HFF-Myc (cell line): ENCODE measurements around the gene HTT.

Experiments
- DNase-seq: peaks from one replicate; pipeline ENCODE4 v3.0.0-alpha.2; 2011; ENCODE audit warnings: low read depth; ENCODE audit errors: extremely low read depth
- H3K4me3 ChIP-seq: replicated peaks from 2 replicates; pipeline ENCODE4 v1.5.1; 2011; ENCODE audit warnings: low read depth, mild to moderate bottlenecking, control low read depth, low read length
- TF ChIP-seq, protein P1 (sequence below): IDR thresholded peaks from 2 replicates; pipeline ENCODE4 v1.5.1; 2012; ENCODE audit warnings: mild to moderate bottlenecking, low read depth, low read length, control low read depth; ENCODE audit errors: missing control alignments

HTT gene

DNA sequence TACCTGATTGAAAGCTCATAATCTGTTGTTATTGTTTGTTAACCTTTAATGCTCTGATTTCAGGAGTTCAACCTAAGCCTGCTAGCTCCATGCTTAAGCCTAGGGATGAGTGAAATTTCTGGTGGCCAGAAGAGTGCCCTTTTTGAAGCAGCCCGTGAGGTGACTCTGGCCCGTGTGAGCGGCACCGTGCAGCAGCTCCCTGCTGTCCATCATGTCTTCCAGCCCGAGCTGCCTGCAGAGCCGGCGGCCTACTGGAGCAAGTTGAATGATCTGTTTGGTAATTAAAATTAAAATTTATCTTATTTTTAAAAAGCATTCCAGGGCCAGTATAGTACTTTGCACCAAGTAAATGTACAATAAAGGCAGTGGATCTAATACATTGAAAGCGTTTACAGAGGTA is 137.4 kb downstream of the HTT start:
- H3K4me3 ChIP-seq = no peak overlapping the region
- TF ChIP-seq, protein P1, sequence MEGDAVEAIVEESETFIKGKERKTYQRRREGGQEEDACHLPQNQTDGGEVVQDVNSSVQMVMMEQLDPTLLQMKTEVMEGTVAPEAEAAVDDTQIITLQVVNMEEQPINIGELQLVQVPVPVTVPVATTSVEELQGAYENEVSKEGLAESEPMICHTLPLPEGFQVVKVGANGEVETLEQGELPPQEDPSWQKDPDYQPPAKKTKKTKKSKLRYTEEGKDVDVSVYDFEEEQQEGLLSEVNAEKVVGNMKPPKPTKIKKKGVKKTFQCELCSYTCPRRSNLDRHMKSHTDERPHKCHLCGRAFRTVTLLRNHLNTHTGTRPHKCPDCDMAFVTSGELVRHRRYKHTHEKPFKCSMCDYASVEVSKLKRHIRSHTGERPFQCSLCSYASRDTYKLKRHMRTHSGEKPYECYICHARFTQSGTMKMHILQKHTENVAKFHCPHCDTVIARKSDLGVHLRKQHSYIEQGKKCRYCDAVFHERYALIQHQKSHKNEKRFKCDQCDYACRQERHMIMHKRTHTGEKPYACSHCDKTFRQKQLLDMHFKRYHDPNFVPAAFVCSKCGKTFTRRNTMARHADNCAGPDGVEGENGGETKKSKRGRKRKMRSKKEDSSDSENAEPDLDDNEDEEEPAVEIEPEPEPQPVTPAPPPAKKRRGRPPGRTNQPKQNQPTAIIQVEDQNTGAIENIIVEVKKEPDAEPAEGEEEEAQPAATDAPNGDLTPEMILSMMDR = no peak
- DNase-seq = no peak

DNA sequence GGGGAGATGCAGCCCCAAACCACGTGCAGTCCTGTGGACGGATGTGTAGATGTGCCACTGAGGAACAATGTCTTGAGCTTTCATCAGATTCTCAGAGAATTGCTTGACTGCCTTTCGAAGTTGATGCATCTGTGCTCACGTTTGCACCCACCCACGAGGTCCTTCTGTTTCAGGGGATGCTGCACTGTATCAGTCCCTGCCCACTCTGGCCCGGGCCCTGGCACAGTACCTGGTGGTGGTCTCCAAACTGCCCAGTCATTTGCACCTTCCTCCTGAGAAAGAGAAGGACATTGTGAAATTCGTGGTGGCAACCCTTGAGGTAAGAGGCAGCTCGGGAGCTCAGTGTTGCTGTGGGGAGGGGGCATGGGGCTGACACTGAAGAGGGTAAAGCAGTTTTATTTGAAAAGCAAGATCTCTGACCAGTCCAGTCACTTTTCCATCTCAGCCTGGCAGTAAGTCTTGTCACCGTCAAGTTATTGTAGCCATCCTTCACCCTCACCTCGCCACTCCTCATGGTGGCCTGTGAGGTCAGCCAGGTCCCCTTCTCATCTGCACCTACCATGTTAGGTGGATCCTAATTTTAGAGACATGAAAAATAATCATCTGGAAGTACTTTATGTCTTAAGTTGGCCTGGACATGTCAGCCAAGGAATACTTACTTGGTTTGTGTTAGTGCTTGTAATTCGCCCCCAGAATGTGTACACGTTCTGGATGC is 138.1 kb downstream of the HTT start:
- no peak overlapping the region for H3K4me3 ChIP-seq
- TF ChIP-seq, protein P1 = no peak
- DNase-seq = no peak

DNA sequence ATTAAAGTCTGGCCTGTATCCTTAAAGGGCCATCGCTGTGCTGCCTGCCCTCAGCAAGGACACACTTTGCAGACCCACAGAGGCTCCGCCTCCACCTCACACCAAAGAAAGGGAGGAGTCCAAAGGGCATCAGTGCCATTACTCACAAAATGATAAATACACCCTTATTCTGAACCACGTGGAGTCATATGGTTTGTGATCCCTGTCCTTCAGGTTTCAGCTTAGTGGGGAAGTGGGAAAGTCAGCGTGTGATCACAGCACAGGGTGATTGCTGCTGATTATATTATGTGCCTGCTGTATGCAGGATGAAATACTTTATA is 138.6 kb downstream of the HTT start:
- TF ChIP-seq, protein P1 = no peak
- no peak for DNase-seq
- H3K4me3 ChIP-seq = no peak overlapping the region

DNA sequence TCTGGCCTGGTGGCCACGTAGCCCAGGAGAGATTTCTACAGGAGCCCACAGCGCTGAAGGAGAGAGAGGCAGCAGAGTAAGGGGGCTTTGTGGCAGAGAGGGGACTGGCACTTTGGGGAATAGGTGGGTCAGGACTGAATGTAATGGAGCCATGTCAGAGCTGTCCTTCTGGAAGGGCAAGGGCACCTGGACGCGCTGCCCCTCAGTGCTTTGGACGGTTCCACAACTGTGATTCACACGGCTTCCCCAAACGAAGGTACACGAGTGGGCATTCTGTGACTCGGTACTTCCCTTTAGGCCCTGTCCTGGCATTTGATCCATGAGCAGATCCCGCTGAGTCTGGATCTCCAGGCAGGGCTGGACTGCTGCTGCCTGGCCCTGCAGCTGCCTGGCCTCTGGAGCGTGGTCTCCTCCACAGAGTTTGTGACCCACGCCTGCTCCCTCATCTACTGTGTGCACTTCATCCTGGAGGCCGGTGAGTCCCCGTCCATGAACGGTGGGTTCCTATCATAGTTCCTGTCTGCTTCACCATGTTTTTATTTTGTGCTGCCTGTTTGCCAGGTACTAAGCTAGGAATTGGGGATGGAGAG is 139.3 kb downstream of the HTT start:
- H3K4me3 ChIP-seq = no peak overlapping the region
- TF ChIP-seq, protein P1 = no peak
- DNase-seq = no peak

DNA sequence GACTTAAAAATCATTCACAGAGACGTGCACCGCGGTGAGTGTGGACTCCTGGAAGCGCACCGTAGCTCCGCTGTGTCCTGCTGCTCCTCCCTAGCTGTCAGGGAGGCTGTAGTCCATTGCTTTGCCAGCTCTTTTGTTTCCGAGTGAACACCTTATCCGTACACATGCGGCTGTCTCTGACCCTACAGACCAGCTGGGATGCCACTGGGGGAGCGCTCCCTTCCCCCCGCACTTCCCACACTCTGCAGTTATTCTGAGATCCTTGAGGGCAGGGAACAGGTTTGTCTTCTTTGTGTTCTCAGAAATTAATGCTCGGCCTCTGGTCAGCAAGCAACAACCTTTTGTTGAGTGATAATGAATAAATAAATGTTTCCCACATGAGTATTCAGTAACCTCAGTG is 140.8 kb downstream of the HTT start:
- no peak for DNase-seq
- H3K4me3 ChIP-seq = no peak overlapping the region
- TF ChIP-seq, protein P1 = no peak

DNA sequence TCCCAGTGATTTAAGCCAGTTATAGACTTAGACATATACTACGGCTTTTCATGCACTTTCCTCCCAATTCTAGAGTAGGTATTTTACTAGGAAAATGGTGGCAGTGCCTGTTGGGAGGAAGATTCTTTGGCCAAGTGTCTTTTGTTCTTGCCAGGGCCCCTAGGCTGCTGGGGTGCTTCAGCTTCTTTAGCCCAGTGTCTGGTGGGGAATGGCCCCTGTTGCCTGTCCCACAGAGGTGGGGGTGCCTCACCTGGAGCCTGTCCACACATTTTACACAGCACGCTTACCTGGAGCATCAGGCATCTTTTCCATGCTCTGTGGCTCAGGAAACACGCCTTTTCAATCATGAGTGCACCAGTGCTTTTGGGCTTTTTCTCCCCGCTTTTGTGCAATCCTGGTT is 141.3 kb downstream of the HTT start:
- DNase-seq = no peak
- TF ChIP-seq, protein P1 = no peak
- H3K4me3 ChIP-seq = no peak overlapping the region

DNA sequence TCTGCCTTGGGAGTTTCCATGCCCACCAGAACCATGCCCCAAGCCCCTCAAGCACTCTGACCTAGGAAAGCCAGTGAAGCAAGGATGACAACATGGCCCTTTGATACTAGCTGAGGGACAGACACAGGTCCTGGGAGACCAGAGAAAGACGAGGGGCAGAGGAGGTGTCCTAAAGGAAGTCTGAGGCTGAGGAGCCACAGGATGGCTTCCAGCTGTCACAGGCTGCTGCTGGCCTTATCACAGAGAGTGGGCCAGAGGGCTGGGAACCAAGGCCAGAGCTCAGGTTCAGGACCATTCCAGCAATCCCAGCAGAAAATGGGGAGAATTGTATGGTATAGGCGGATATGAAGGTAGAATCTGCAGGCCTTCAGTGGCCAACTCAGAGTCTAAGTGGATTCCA is 142.8 kb downstream of the HTT start:
- TF ChIP-seq, protein P1 = no peak
- H3K4me3 ChIP-seq = no peak overlapping the region
- DNase-seq = no peak
